ENCODE measurements around the gene SORCS2. TPM values are rescaled to one million over a fixed set of nuclear protein-coding genes. Genes with fewer than 3 reads are reported as not detected.

SORCS2 gene
- polyA plus RNA-seq, 1 of the 3 experiments (the other 2 are of a cell fraction): 1.6 TPM

DNA sequence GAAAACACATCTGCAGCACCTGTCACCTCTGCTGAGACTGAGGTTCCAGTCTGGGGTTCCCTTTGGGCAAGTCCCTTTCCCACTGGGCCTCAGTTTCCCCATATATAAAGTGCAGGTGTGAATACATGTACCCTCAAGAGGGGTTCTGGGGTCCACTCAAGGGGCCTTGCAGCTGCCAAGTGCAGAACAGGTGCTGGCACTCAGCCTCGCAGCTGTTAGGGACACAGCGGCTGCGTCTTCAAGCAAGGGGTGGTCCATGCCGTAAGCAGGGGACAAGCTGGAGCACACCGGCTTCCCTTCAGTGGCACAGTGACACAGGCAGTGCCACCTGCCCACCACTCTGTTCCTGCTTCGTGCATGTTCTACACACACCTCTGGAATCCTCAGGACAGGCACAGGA, 329.3 kb downstream of the SORCS2 start:
- H2AFZ ChIP-seq (ENCODE audit: low read depth): no peak overlapping the region
- no peak overlapping the region for H3K4me3 ChIP-seq (ENCODE audit: low read depth in 2 of 2, low read length in 1 of 2)
- peaks cover 34% of the 10 kb centered on the region; the same call in 1 of the 2 replicates for H3K27me3 ChIP-seq (ENCODE audit: insufficient read depth)

DNA sequence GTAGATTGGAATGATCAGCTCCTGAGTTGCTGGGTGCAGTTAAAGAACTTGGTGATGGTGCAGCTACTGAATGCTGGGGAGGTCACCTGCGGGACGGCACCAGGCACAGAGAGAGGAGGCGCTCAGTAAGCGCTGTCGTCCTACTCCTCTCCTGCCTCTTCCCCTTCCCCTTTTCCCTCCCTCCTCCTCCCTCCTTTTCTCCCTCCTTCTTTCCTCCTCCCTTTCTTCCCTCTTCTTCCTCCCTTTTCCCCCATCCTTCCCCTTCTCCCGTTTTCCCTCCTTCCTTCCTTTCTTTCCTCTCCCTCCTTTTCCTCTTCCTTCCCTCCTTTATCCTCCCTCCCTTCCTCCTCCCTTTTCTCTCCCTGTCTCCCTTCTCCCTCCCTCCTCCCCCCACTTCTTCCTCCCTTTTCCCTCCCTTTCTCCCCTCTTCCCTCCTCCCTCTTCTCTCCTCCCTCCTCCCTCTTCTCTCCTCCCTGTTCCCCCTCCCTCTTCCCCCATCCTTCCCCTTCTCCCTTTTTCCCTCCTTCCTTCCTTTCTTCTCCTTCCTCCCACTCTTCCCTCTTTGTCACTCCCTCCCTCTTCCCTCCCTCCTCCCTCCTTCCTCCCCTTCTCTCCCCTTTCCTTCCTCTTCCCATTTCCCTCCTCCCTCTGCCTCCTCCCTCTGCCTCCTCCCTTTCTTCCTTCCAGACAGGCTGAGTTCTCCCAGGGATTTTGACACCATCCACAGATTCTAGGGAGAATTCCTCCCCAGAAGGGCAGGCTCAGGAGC, 330.3 kb downstream of the SORCS2 start:
- WGBS (ENCODE audit: low lambda C conversion rate): 77% methylated on average over 6 of the region's 6 CpGs
- ChIA-PET POLR2A (no interaction called here), CTCF (interaction anchor here (1.3 to 2.2 kb wide), 2 partner anchors 8 to 14 kb away, joined by 3 to 8 read pairs; no protein-coding TSS in a partner anchor)
- no peaks in the 10 kb centered on the region for H3F3A ChIP-seq (replicated peaks; ENCODE audit: insufficient read depth)
- peaks cover 34% of the 10 kb centered on the region; the same call in 1 of the 2 replicates for H3K27me3 ChIP-seq (ENCODE audit: insufficient read depth)
- no peak for DNase-seq
- H3K4me3 ChIP-seq (ENCODE audit: low read depth in 2 of 2, low read length in 1 of 2): no peak overlapping the region
- no peak overlapping the region for H3K4me2 ChIP-seq
- H3K36me3 ChIP-seq (replicated peaks in 1 of 2; ENCODE audit: control insufficient read depth in 1 of 2, insufficient read depth in 2 of 2, low read length in 1 of 2): no peaks in the 10 kb centered on the region
- H3K9me2 ChIP-seq: no peaks in the 10 kb centered on the region
- no peak overlapping the region for H3K27ac ChIP-seq (ENCODE audit: low read depth in 2 of 2, low read length in 1 of 2)
- TF ChIP-seq GATA2 (CRISPR knock-in tag; IDR thresholded peaks at IDR 0.05) (no peak), RCOR1 (IDR thresholded peaks at IDR 0.05; ENCODE audit: low read length) (no peak), CTCF (IDR thresholded peaks at IDR 0.05) (no peak), ELF1 (IDR thresholded peaks at IDR 0.05) (no peak), GABPA (IDR thresholded peaks at IDR 0.05; ENCODE audit: low read depth) (no peak), NRF1 (IDR thresholded peaks at IDR 0.05; ENCODE audit: low read depth, low read length) (no peak), CHD2 (IDR thresholded peaks at IDR 0.05; ENCODE audit: low read length, partially characterized antibody) (no peak), MEF2A (IDR thresholded peaks at IDR 0.05; ENCODE audit: borderline replicate concordance, low read depth) (no peak)
- TF ChIP-seq, protein P1, sequence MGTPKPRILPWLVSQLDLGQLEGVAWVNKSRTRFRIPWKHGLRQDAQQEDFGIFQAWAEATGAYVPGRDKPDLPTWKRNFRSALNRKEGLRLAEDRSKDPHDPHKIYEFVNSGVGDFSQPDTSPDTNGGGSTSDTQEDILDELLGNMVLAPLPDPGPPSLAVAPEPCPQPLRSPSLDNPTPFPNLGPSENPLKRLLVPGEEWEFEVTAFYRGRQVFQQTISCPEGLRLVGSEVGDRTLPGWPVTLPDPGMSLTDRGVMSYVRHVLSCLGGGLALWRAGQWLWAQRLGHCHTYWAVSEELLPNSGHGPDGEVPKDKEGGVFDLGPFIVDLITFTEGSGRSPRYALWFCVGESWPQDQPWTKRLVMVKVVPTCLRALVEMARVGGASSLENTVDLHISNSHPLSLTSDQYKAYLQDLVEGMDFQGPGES (IDR thresholded peaks at IDR 0.05; ENCODE audit: low read depth, low read length): no peak
- no peak overlapping the region for H2AFZ ChIP-seq (ENCODE audit: low read depth)
- no peak overlapping the region for H3K9ac ChIP-seq
- peaks cover 0 to 25% of the 10 kb centered on the region in 2 experiments; a peak in 1 of 4 replicates for H3K4me1 ChIP-seq (ENCODE audit: control insufficient read depth in 1 of 2, insufficient read depth in 2 of 2, low read depth in 1 of 2, low read length in 1 of 2)
- no peaks in the 10 kb centered on the region for H3K9me3 ChIP-seq
- no peaks in the 10 kb centered on the region for H4K20me1 ChIP-seq (ENCODE audit: insufficient read depth)
- no peaks in the 10 kb centered on the region for H3K79me2 ChIP-seq (ENCODE audit: insufficient read depth)

More for the DNA sequence above, 329.3 kb downstream of the SORCS2 start:
- DNase-seq: no peak
- H3K36me3 ChIP-seq (replicated peaks in 1 of 2; ENCODE audit: control insufficient read depth in 1 of 2, insufficient read depth in 2 of 2, low read length in 1 of 2): no peaks in the 10 kb centered on the region
- H3K4me1 ChIP-seq (ENCODE audit: control insufficient read depth in 1 of 2, insufficient read depth in 2 of 2, low read depth in 1 of 2, low read length in 1 of 2): peaks cover 0 to 26% of the 10 kb centered on the region in 2 experiments; a peak in 1 of 4 replicates
- TF ChIP-seq GATA2 (CRISPR knock-in tag; IDR thresholded peaks at IDR 0.05): no peak
- TF ChIP-seq MAX (IDR thresholded peaks at IDR 0.05; ENCODE audit: low read depth): no peak
- no peak for TF ChIP-seq RAD21 (IDR thresholded peaks at IDR 0.05; ENCODE audit: low read length)
- TF ChIP-seq YY1 (IDR thresholded peaks at IDR 0.05; ENCODE audit: low read depth): no peak
- TF ChIP-seq CHD2 (IDR thresholded peaks at IDR 0.05; ENCODE audit: low read length, partially characterized antibody): no peak
- no peak for TF ChIP-seq FOSL2 (IDR thresholded peaks at IDR 0.05; ENCODE audit: borderline replicate concordance, low read depth)
- TF ChIP-seq TCF12 (IDR thresholded peaks at IDR 0.05): no peak
- no peaks in the 10 kb centered on the region for H3K9me3 ChIP-seq
- no peak overlapping the region for H3K9ac ChIP-seq
- POLR2A ChIA-PET: no interaction called here
- no peaks in the 10 kb centered on the region for H4K20me1 ChIP-seq (ENCODE audit: insufficient read depth)
- no peaks in the 10 kb centered on the region for H3F3A ChIP-seq (replicated peaks; ENCODE audit: insufficient read depth)
- CTCF ChIA-PET: interaction anchor here (1.3 to 2.2 kb wide), 2 partner anchors 9 to 15 kb away, joined by 3 to 8 read pairs; no protein-coding TSS in a partner anchor
- no peaks in the 10 kb centered on the region for H3K9me2 ChIP-seq
- no peak overlapping the region for H3K27ac ChIP-seq (ENCODE audit: low read depth in 2 of 2, low read length in 1 of 2)
- WGBS (ENCODE audit: low lambda C conversion rate): 53% methylated on average over 5 of the region's 6 CpGs
- H3K4me2 ChIP-seq: no peak overlapping the region
- H3K79me2 ChIP-seq (ENCODE audit: insufficient read depth): no peaks in the 10 kb centered on the region

Data from SK-N-SH (cell line).